GM21423 (cell line): Measurements from ENCODE around the gene ATG3.
"Not testable (repeated sequence)": the region's sequence is repeated elsewhere in the genome, so short reads cannot be mapped to it uniquely, and the experiment has no call there.

Source experiments
- ATAC-seq: cut with Tn5 transposase; IDR thresholded peaks from one replicate; pipeline ENCODE4 v1.9.1; 2021; ENCODE audit warnings: mild to moderate bottlenecking, moderate library complexity; ENCODE audit not compliant: unreplicated experiment

Gene ATG3

DNA sequence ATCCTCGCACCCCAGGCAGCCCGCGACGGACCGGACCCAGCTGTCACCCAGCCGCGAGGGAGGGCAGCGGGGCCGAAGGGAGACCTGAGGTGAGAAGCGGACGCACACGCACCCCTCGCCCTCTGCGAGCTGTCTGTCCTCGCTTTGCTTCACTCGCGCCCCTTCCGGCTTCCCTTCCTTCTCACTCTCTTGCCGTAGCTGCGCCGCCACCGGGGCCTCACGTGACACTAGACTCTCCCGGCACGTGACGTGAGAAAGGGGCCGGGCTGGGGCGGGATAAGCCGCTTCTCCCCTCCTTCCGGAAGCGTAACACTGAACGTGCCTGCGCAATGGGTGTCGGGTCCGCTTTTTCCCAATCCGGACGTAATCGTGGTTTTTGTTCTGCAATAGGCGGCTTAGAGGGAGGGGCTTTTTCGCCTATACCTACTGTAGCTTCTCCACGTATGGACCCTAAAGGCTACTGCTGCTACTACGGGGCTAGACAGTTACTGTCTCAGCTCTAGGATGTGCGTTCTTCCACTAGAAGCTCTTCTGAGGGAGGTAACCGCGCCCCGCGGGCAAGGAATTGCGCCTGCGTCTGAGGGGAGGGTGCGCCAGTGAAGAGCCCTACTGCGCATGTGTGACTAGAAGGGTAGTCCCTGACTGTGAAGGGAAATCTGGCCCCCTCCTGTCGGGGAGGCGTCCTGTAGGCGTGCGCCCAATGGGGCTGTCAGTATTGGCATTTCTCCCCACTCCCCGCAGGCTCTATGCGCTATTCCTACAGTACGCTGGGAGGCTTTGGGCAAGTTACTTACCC lies at the start of gene ATG3, which contains the start of gene SLC35A5:
TSS of gene ATG3 (minus strand) at position 229 of the 796 bp plus-strand sequence. CDS start 434 bp downstream, outside the sequence.
TSS of gene SLC35A5 (plus strand) at position 312 of the 796 bp plus-strand sequence. CDS start 1,359 bp downstream, outside the sequence.
- peak; percentile 79 for ATAC-seq

DNA sequence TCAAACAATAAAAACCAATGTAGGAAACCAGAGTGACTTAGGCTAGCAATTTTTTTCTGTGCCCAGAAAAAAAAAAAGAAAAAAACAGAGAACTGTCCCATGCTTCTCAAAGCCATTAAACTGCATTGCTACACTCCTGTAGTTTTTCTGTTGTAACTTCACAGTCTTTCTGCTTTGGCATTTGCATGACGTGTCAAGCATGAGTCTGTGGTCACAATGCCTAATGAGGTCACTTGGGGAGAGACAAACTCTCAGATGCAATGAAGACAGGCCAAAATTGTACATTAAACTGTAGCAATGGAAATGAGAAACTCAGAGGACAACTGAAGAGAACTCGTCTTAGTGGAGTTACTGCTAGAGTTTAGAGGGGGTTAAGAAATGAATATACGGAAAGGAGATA lies 48.4 kb upstream of the ATG3 start:
- ATAC-seq = no peak

DNA sequence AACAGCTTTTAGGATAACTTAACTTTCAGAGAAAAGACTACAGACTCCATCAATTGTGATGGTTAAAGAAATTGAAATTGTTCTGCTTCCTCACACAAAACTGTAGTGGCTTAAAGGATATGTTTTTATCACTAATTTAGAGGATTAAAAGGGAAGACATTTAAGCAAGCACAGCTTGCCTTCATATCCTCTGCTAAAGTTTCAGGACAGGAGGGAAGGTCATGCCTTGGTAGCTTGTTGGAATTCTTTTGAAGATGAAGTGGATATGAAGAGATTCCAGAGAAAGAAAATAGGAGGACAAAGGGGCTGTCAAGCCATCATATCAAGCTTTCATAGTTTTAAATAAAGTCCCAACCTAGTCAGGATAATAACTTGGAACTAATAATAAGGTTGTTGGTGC lies 46.1 kb upstream of the ATG3 start:
- no peak for ATAC-seq

DNA sequence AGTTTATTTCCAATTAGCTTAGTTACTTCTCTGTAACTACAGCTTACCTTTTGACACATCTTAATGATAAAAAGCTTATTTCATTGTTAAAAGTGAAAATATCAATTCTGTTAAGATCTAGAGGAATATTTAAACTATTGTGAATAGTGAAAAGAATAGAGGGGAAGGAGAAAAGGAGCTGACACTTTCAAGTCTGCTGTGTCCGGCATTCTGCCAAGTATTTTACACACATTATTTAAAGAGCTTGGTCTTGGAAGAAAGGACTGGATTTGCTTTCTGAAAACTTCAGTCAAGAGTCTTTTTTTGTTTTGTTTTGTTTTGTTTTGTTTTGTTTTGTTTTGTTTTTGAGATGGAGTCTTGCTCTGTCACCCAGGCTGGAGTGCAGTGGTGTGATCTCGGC lies 44.3 kb upstream of the ATG3 start:
- no peak for ATAC-seq

DNA sequence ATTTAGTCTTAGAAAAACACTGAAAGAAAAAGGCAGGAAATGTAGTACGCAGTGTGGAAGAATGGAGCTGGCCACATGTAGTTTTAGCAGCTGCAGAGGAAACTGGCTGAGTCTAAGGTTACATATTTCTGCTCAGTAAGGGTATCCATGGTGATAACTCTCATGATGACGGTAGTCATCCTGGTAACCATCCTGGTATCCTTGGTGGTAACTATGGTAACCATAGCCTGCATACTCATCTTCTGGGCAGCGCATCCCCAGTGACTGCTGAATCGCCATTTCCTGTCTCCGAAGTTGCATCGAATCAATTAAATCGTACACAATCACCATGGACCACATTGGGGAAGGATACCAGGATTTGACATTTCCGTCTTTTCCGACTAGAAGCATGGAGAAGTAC lies 43.5 kb upstream of the ATG3 start:
- ATAC-seq = no peak

DNA sequence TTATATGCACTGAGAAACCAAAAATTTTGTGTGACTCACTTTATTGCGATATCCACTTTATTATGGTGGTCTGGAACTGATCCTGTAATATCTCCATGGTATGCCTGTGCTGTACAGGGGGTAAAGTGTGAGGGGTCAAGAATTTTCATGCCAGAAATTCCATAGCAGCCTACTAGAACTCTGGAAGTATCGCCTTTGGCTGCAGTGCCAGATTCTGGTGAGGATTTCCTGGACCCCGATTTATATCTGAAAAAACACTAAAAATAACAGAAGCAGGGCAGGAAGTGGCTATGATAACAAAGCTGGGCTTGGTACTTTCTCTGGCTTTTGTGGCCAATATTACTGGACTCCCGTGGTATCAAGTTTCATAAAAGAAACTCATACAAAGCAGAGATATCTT lies 42.8 kb upstream of the ATG3 start:
- ATAC-seq = no peak

DNA sequence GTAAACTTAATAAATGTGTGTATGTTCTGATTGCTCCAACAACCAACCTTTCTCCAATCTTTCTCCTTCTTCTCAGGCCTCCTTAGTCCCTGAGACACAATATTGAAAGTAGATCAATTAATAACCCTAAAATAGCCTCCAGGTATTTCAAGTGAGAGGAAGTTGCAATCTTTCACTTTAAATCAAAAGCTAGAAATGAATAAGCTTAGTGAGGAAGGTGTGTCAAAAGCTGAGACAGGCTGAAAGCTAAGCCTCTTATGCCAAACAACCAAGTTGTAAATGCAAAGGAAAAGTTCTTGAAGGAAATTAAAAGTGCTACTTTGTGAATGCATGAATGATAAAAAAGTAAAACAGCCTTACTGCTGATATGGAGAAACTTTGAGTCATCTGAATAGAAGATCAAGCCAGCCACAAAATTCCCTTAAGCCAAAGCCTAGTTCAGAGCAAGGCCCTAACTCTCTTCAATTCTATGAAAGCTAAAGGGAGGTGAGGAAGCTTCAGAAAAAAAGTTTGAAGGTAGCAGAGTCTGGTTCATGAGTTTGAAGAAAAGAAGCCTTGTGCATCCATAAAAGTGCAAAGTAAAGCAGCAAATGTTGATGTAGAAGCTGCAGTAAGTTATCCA lies 40.6 kb upstream of the ATG3 start:
- peak; percentile 62 for ATAC-seq

DNA sequence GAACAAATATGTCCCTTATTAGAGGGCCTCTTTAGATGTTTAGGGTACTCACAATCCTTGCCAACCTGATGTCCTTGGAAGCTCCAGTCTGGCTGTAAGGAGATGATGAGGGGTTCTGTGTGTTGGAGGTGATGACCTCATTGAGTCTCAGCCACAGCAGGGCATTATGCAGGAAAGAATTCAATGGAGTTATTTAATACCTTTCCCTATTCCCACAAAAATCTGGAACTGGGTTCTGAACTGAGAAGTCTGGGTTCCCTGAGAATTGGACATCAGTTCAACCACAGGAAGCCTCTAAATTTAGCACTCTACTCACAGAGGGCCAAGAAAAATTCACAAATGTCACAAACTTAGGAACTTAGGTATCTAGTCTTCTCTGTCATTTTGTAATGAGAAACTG lies 37.0 kb upstream of the ATG3 start:
- ATAC-seq = no peak

DNA sequence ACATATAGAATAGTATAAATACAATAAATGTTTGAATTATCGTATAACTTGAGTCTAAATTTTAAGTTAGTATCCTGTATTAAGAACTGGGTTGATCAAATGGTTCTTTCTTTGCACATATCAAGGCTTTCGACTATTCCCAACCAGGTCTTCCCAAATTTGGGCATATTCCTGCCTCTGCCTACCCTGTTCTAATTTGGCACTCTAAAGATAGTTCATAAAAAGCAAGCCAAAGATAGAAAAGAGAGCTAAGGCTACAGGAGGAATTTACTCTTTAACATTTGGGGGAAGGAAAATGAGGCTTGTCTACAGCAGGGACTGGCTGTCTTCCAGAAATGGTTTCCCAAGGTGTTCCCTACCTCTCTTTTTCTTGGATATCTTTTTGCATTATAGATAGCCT lies 36.2 kb upstream of the ATG3 start:
- ATAC-seq = no peak

DNA sequence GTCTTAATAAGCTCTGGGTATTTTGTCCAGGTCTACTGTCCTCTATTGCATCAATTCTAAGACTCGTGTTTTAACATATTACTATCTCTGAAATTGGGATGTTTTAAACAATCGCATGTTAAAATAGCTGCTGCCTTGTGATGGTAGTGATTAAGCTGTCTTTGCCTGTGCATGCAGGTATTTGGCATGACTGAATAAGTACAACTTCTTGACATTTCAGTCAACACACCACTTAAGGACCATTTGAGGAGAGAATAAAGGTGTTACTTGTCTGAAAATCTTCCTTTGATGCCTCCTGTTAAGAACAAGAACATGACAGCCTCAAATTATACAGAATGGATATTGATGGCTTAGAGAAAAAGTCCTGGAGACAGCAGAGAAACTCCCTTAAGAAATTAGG lies 33.1 kb upstream of the ATG3 start:
- ATAC-seq = no peak

DNA sequence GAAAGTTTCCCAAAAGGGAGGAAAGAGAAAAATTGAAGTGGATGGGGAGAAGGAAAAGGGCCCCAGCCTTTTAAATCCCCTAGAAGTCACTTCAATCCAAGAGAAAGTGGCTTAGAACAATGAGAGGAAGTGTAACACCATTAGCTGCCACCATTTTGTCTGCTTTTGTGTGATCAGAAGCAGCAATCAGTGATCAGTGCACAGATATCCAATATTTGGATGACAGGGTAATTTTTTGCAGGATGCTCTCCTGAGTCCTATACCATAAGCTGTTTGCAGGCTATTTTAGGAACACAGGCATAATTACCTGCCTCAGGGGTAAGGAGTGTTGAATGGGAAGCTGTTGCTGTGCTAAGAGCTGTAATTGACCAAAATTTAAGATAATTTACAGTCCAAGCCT lies 31.5 kb upstream of the ATG3 start:
- no peak for ATAC-seq

DNA sequence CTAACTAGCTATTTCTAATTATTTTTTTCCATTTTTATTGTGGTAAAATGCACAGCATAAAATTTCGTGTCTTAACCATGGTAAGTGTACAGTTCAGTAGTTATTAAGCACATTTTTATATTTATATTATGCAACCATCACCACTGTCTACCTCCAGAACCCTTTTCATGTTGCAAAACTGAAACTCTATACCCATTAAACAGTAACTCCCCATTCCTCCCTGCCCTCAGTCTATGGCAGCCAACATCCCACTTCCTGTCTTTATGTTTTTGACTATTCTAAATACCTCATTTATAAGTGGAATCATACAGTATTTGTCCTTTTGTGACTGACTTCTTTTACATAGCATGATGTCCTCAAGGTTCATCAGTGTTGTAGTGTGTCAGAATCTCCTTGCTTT lies 25.6 kb upstream of the ATG3 start:
- ATAC-seq = no peak

DNA sequence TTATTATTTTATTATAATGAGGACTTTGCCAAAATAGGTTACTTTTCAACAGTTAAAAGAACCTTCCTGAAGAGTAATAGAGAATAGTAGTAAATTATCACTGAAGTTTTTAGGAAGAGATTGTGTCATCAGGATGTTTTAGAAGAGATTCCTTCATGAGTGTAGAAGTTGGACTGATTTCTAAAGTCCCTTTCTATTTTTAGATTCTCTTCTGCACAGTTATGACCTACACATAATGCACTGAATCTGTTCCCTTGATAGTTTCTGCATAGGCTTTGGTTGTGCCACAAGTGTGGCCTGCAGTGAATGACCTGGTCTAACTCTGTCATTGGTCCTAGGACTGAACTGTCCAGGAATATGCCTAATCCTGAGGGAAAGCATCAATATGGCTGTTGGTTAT lies 24.0 kb upstream of the ATG3 start:
- ATAC-seq = no peak

DNA sequence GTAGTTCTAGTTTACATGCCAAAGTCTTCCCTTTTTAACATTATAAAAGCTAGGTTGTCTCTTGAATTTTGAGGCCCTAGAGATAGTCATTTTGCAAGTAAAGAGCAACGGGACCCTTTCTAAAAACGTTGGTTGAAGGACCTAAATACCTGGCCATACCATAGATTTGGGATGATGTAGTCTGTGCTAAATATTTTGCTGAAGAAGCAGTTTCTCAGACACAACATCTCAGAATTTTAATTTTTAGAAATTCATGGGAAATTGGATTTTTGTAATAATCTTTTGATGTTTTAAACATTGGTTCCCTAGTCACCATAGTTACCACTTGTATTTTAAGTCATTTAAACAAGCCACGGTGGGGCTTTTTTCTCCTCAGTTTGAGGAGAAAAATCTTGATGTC lies 21.3 kb upstream of the ATG3 start:
- no peak for ATAC-seq

DNA sequence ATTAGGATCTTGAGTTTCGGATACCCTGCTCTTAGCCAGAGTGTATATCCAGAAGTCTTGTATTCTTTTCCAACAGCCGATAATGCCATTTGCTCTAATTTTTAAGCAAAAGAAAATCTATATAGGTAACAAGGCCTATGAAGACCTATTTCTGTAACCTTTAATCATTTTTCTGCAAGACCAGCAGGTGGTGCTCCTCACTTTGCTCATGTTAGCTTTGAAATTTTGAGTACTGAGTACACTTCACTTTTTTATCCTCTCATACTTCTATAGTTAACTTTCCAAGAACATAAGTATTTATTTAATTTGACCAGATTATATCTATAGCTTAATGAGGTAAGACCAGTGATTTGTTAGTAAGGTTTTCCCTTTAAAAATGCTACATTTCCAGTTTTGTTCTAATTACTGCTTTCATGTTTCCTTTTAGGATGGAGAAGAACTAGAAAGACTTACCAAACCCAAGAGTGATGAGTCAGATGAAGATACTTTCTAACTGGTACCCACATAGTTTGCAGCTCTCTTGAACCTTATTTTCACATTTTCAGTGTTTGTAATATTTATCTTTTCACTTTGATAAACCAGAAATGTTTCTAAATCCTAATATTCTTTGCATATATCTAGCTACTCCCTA lies 20.6 kb upstream of the ATG3 start:
- no peak for ATAC-seq

DNA sequence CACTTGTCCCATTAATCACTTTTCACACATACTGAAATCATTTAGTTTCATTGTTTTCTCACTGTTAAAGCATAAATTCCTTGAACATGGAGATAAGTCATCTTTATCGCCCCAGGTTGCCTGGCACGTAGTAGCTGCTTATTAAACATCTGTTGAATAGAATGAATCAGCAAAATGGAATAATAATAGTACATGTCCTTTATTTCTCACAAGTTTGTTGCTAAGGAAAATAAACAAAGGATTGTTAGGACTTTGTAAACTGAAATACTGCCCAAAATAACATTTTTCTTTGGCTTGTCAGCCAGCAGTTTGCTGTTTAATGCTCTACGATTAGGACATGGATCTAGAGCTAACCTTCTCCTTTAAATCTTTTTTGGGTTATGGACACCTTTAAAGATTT lies 17.9 kb upstream of the ATG3 start:
- ATAC-seq = no peak

DNA sequence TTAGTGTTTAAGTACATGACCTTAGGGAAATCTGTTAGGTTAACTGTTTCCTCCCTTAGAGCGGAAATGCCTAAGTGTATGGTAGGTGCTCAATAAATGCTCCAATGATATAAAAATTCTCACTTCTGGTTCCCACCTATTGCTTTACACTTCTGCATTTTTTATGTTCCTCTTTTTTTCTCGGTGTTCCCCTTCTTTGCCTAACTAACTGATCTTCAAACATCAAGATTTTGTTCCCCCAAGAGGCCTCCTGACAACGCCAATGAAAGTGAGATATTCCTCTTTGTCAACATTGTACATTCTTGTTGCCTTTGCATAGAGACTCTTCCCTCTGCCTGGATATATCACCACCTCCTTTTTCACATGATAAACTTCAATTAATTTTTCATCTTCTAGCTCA lies 17.5 kb upstream of the ATG3 start:
- ATAC-seq = no peak

DNA sequence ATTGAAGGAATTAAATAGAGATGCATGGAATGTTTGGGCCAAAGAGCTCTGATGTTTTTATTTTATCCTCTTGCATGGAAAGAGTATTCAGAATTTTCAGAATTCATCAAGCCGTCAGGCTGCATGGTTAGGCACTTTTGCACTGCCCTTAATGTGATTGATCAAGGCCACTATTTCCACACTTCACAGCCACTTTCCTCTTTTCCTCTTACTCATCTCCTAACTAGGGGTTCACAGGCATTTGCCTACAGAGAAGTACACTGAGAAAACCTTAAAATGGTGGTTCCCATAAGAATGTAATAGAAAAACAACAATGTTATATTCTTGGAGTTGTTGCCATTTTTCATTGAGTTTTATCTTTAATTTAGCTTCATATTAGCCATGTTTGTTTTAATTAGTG lies 10.9 kb upstream of the ATG3 start:
- ATAC-seq = no peak

DNA sequence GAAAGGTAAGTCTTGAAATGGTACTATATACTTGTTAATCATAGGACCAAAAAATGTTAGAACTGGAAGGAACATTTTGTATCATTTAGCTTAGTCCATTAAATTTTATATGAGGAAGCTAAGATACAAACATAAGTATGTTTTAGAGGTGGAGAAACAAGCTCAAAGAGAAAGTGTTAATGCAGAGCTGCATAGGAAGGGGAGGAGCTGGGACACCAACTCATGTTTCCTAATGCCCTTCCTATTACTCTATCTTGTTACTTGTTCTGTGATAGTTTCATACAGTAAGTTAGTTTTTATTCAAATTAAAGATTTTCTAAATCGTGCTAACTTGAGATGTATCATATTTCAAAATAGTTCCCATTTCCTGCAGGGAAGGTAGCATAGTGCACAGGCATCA lies 7.5 kb upstream of the ATG3 start:
- ATAC-seq = no peak

DNA sequence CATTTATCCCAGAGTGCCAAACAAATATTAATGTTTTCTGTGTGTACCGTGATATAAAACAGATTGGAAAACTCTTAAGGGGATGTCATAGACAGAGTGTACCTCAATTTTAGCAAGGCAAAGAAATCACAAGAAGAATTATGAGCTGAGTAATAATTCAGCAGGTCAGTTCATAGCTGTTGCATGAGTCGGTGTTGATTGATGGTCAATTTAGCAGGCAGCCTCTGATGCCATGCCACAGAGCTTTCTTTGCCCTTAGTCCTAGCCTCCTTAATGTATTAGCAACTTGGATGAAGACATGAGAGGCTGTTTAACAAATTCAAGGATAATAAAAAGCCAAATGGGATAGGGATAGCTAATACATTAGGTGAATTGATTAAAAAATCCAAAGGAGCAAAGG lies 6.9 kb upstream of the ATG3 start:
- no peak for ATAC-seq

DNA sequence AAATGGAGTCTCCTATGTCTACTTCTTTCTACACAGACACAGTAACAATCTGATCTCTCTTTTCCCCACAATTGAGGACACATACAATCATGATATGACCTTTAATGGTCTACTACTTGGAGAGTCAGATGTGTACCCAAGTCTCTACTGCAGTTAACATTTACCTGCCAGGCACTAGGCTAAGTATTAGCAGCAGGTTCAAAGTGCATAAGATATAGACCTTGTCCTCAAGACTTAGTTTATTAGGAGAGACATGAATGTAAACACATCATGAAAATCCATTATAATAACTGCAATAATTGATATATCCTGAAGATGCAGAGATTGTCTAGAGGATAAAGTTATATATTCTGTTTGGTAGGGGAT lies 3.2 kb upstream of the ATG3 start:
- ATAC-seq = no peak

DNA sequence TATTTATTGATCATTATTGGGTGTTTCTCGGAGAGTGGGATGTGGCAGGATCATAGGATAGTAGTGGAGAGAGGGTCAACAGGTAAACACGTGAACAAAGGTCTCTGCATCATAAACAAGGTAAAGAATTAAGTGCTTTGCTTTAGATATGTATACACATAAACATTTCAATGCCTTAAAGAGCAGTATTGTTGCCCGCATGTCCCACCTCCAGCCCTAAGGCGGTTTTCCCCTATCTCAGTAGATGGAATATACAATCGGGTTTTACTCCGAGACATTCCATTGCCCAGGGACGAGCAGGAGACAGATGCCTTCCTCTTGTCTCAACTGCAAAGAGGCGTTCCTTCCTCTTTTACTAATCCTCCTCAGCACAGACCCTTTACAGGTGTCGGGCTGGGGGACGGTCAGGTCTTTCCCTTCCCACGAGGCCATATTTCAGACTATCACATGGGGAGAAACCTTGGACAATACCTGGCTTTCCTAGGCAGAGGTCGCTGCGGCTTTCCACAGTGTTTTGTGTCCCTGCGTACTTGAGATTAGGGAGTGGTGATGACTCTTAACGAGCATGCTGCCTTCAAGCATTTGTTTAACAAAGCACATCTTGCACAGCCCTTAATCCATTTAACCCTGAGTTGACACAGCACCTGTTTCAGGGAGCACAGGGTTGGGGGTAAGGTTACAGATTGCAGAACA lies 2.6 kb upstream of the ATG3 start:
- ATAC-seq = not testable (repeated sequence)
